Endothelial cell of umbilical vein (primary cell): ENCODE measurements around the gene PDK2.

Experiments
- EZH2 ChIP-seq: IDR thresholded peaks from 2 replicates; pipeline ENCODE4 v1.6.1; 2012; ENCODE audit warnings: borderline replicate concordance, low read depth, mild to moderate bottlenecking, moderate library complexity, low read length, inconsistent platforms; ENCODE audit not compliant: severe bottlenecking
- FOS ChIP-seq: IDR thresholded peaks from 2 replicates; pipeline ENCODE4 v1.6.1; 2011; ENCODE audit warnings: mild to moderate bottlenecking, low read length, moderate library complexity, borderline replicate concordance; ENCODE audit not compliant: insufficient read depth
- JUN ChIP-seq: IDR thresholded peaks from 2 replicates; pipeline ENCODE4 v1.6.1; 2011; ENCODE audit warnings: borderline replicate concordance, low read depth; ENCODE audit not compliant: insufficient read length, insufficient read depth
- MYC ChIP-seq: IDR thresholded peaks from one replicate; pipeline ENCODE4 v1.6.1; 2011; ENCODE audit warnings: mild to moderate bottlenecking, low read depth, low read length
- POLR2A ChIP-seq: IDR thresholded peaks from 2 replicates; pipeline ENCODE4 v1.6.1; 2012; ENCODE audit warnings: low read depth, mild to moderate bottlenecking, control low read depth, low read length
- POLR2AphosphoS5 ChIP-seq: IDR thresholded peaks from 2 replicates; pipeline ENCODE4 v1.6.1; 2012; ENCODE audit warnings: low read depth, mild to moderate bottlenecking, control low read depth, low read length, moderate library complexity; ENCODE audit not compliant: insufficient read depth
- TF ChIP-seq, protein P1 (sequence below): IDR thresholded peaks from 2 replicates; pipeline ENCODE4 v1.6.1; 2011; ENCODE audit not compliant: insufficient read depth, insufficient read length
- TF ChIP-seq, protein P2 (sequence below), 2 donors: IDR thresholded peaks; 1 replicate in 1 of 2; 2 replicates in 1 of 2; pipeline ENCODE4 v1.5.1; 2011; ENCODE audit warnings: low read length in 2 of 2, mild to moderate bottlenecking in 2 of 2, moderate library complexity in 2 of 2, control low read depth in 1 of 2, inconsistent platforms in 1 of 2, low read depth in 1 of 2; ENCODE audit not compliant: insufficient read depth in 1 of 2; ENCODE audit errors: extremely low read depth in 1 of 2

DNA sequence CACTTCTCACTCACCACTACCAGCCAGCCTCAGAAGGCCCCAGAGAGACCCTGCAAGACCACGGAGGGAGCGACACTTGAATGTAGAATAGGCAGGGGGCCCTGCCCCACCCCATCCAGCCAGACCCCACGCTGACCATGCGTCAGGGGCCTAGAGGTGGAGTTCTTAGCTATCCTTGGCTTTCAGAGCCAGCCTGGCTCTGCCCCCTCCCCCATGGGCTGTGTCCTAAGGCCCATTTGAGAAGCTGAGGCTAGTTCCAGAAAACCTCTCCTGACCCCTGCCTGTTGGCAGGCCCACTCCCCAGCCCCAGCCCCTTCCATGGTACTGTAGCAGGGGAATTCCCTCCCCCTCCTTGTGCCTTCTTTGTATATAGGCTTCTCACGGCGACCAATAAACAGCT lies 5.1 kb upstream of the PDK2 start:
- TF ChIP-seq, protein P1, sequence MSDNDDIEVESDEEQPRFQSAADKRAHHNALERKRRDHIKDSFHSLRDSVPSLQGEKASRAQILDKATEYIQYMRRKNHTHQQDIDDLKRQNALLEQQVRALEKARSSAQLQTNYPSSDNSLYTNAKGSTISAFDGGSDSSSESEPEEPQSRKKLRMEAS, result no peak
- TF ChIP-seq, protein P2, sequence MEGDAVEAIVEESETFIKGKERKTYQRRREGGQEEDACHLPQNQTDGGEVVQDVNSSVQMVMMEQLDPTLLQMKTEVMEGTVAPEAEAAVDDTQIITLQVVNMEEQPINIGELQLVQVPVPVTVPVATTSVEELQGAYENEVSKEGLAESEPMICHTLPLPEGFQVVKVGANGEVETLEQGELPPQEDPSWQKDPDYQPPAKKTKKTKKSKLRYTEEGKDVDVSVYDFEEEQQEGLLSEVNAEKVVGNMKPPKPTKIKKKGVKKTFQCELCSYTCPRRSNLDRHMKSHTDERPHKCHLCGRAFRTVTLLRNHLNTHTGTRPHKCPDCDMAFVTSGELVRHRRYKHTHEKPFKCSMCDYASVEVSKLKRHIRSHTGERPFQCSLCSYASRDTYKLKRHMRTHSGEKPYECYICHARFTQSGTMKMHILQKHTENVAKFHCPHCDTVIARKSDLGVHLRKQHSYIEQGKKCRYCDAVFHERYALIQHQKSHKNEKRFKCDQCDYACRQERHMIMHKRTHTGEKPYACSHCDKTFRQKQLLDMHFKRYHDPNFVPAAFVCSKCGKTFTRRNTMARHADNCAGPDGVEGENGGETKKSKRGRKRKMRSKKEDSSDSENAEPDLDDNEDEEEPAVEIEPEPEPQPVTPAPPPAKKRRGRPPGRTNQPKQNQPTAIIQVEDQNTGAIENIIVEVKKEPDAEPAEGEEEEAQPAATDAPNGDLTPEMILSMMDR (IDR thresholded peaks at IDR 0.05; ENCODE audit: extremely low read depth in 1 of 2, insufficient read depth in 1 of 2, low read depth in 1 of 2, low read length in 2 of 2), result no peak
- TF ChIP-seq POLR2A, result no peak
- TF ChIP-seq POLR2AphosphoS5, result no peak
- TF ChIP-seq JUN, result no peak
- TF ChIP-seq EZH2, result no peak
- TF ChIP-seq MYC, result no peak
- TF ChIP-seq FOS, result no peak
